Upper lobe of left lung (tissue), 6 donors: ENCODE results near the gene MFSD12. TPM values are rescaled to one million over a fixed set of nuclear protein-coding genes. Genes with fewer than 3 reads are reported as not detected.

Experiments
- ATAC-seq, 2 donors: fragments of 200-7000 bp; cut with Tn5 transposase; one replicate each; pipeline ENCODE4 v1.9.1; 2022; ENCODE audit warnings: mild to moderate bottlenecking in 2 of 2, moderate library complexity in 2 of 2; ENCODE audit not compliant: low FRiP score in 2 of 2
- DNase-seq, 2 donors: peaks; one replicate each; pipeline ENCODE4 v3.0.0-alpha.2; 2019 to 2020
- H3K27ac ChIP-seq, 4 donors: fragments of 200-600 bp; sonication (generic); one replicate each; pipeline ENCODE4 v1.5.1; 2016 to 2019
- H3K27me3 ChIP-seq, 4 donors: fragments of 200-600 bp; sonication (generic); one replicate each; pipeline ENCODE4 v1.5.1; 2017 to 2019
- H3K36me3 ChIP-seq, 4 donors: fragments of 200-600 bp; sonication (generic); one replicate each; pipeline ENCODE4 v1.5.1; 2016 to 2019
- H3K4me1 ChIP-seq, 4 donors: fragments of 200-600 bp; sonication (generic); one replicate each; pipeline ENCODE4 v1.5.1; 2018 to 2019
- H3K4me3 ChIP-seq, 4 donors: fragments of 200-600 bp; sonication (generic); one replicate each; pipeline ENCODE4 v1.5.1; 2017 to 2019; ENCODE audit warnings: mild to moderate bottlenecking in 2 of 4, moderate library complexity in 1 of 4
- H3K9me3 ChIP-seq, 4 donors: fragments of 200-600 bp; sonication (generic); one replicate each; pipeline ENCODE4 v1.5.1; 2018 to 2019
- EP300 ChIP-seq, 4 donors: sonication (generic); formaldehyde crosslinking; IDR thresholded peaks; one replicate each; pipeline ENCODE4 v1.5.1; 2017; ENCODE audit warnings: antibody characterized with exemption in 4 of 4, control low read depth in 2 of 4
- POLR2A ChIP-seq, 4 donors: fragments of 450-650 bp; IDR thresholded peaks; one replicate each; pipeline ENCODE4 v1.5.1; 2016 to 2017; ENCODE audit warnings: antibody characterized with exemption in 4 of 4, mild to moderate bottlenecking in 2 of 4
- POLR2AphosphoS5 ChIP-seq, 2 donors: sonication (generic); formaldehyde crosslinking; IDR thresholded peaks; one replicate each; pipeline ENCODE4 v1.5.1; 2017; ENCODE audit warnings: antibody characterized with exemption in 2 of 2
- WGBS, 2 donors: methylation state at CpG; one replicate each; pipeline ENCODE4 v1.1.5; 2017 to 2018; 5-methylcytosine and 5-hydroxymethylcytosine counted together
- total RNA-seq, 6 donors: library from RNA; depleted of rRNA in 4 of 6; stranded (reverse); fragments of >200 nt in 4 of 6; gene quantifications; one replicate each; pipeline versions ENCODE4 v1.1.0 to v1.2.1, GENCODE V29; 2016 to 2021
- TF ChIP-seq, protein P1 (sequence below), 6 experiments: fragments of 450-650 bp in 4 of 6; fragments of 200-600 bp in 2 of 6; sonication (generic) in 2 of 6; IDR thresholded peaks; one replicate each; pipeline ENCODE4 v1.5.1; 2016 to 2019; ENCODE audit warnings: antibody characterized with exemption in 6 of 6
- donor health status: DM: no; HTN: no; CAD: no; lungs with moderate emphysema.
- donor health status: DM: no; HTN: yes; CAD: no; lungs with severe emphysema.

Gene MFSD12
- total RNA-seq, 6 donors from 2014 or later, result 44.2 to 178 (median 96.0) TPM

DNA sequence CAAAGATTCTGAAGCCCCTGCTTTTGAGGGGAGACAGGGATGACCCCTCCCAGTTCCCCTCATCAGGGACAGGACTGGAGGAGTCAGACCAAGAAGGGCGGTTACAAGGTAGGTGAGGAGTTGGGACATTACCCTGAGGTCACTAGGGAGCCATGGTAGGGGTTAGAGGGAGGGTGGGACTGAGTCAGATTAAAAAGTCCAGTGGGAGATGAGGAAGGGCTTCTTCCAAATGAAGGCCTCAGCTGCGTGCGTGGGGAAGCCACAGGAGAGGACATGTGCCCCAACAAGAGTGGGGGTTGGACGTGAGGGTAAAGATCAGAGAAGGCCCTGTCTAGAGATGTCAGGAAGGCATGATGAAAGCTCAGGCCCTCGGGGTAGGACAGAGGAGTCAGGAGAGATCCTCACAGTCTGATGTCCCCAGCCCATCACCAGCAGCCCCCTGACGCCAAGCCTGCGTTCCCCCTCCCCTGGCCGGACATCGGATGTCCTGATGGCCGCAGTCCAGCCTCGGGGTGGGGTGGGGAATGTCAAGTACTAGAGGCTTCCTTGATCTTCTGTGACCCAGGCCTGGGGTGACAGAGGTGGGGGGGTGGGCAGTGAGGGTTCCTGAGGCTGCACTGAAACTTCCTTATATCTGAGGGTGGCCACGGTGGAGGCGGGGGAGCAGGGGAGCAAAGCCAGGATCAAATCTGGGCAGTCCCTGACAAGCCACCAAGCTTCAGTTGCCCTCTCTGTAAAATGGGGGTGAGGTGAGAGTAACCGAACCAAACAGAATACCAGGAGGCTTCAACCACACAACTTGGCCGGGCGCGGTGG, 6.5 kb upstream of the MFSD12 start:
- H3K36me3 ChIP-seq, result no peaks in the 10 kb centered on the region
- no peaks in the 10 kb centered on the region for H3K9me3 ChIP-seq
- 65 to 72% methylated on average over 12 to 17 of the region's 17 CpGs for WGBS, 2 donors
- no peak overlapping the region for H3K4me3 ChIP-seq
- no peaks in the 10 kb centered on the region for H3K4me1 ChIP-seq
- peak overlapping the region in 1 of 4 donors; percentile 46 for H3K27ac ChIP-seq
- ATAC-seq (no peak), DNase-seq (no peak)
- no peaks in the 10 kb centered on the region for H3K27me3 ChIP-seq
- TF ChIP-seq, protein P1, sequence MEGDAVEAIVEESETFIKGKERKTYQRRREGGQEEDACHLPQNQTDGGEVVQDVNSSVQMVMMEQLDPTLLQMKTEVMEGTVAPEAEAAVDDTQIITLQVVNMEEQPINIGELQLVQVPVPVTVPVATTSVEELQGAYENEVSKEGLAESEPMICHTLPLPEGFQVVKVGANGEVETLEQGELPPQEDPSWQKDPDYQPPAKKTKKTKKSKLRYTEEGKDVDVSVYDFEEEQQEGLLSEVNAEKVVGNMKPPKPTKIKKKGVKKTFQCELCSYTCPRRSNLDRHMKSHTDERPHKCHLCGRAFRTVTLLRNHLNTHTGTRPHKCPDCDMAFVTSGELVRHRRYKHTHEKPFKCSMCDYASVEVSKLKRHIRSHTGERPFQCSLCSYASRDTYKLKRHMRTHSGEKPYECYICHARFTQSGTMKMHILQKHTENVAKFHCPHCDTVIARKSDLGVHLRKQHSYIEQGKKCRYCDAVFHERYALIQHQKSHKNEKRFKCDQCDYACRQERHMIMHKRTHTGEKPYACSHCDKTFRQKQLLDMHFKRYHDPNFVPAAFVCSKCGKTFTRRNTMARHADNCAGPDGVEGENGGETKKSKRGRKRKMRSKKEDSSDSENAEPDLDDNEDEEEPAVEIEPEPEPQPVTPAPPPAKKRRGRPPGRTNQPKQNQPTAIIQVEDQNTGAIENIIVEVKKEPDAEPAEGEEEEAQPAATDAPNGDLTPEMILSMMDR (IDR thresholded peaks at IDR 0.05), result no peak
- TF ChIP-seq EP300 (IDR thresholded peaks at IDR 0.05), result no peak
- no peak for TF ChIP-seq POLR2AphosphoS5 (IDR thresholded peaks at IDR 0.05)
- TF ChIP-seq POLR2A (IDR thresholded peaks at IDR 0.05), result no peak

DNA sequence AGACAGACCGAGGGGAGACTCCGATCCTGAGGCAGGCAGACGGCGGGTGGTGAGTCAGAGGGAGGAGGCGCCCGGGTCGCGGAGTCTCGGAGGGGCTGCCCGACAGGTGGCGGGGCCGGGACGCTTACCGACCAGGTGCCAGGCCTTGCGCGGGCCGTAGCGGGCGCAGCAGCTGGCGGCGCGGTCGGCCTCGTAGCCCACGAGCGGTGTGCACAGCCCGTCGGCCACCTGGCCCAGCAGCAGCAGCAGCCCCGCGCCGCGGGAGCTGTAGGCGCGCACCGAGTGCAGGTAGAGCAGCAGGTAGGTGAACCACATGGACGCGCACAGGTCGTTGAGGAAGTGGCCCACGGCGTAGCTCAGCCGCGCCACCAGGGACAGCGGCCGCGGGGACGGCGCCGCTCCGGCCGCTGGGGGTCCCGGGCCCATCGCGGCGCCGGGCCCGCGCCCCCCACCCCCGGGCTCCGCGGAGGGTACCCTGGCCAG, 367 bp downstream of the MFSD12 start:
- peak overlapping the region; percentile 35 to 89 (median 84) for H3K27ac ChIP-seq
- no peaks in the 10 kb centered on the region for H3K36me3 ChIP-seq
- peak in 1 of 2 donors; percentile 27 for ATAC-seq
- H3K9me3 ChIP-seq, result no peaks in the 10 kb centered on the region
- 1% methylated on average over 19 of the region's 60 CpGs; no CpG with 5 or more reads in 1 of the 2 donors for WGBS, 2 donors
- peak; percentile 49 to 90 for DNase-seq
- H3K4me3 ChIP-seq, result peak overlapping the region; percentile 89 to 99 (median 98)
- H3K27me3 ChIP-seq, result no peaks in the 10 kb centered on the region
- no peak for TF ChIP-seq POLR2A (IDR thresholded peaks at IDR 0.05)
- no peak for TF ChIP-seq EP300 (IDR thresholded peaks at IDR 0.05)
- TF ChIP-seq, protein P1 (IDR thresholded peaks at IDR 0.05), result peak in 4 of 6 experiments; percentile 34 to 59 (median 46)
- TF ChIP-seq POLR2AphosphoS5 (IDR thresholded peaks at IDR 0.05), result no peak
- peaks cover 21 to 48% (median 39%) of the 10 kb centered on the region in 4 donors for H3K4me1 ChIP-seq

DNA sequence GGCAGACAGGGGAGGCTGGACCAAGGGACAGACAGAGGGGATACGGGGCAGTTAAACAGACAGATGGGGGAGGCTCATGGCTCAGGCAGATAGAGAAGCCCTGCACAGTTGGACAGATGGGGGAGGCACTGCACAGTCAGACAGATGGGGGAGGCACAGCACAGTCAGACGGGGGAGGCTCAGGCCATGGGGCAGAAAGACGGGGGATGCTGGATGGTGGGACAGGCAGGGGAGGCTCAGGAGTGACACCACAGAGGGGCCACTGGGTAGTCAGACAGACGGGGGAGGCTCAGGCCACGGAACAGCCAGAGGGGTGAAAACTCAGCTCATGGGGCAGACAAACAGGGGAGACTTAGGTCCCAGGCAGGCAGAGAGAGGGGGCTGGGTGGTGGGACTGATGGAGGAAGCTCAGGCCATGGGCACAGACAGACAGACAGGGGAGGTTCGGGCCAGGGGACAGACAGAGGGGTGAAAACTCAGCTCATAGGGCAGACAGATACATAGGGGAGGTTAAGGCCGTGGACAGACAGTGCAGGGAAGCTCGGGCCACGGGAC, 886 bp downstream of the MFSD12 start:
- Histone ChIP-seq H3K4me1 (peaks cover 21 to 48% (median 39%) of the 10 kb centered on the region in 4 donors), H3K9me3 (no peaks in the 10 kb centered on the region), H3K36me3 (no peaks in the 10 kb centered on the region), H3K27ac (peak overlapping the region; percentile 35 to 89 (median 84)), H3K4me3 (peak overlapping the region; percentile 89 to 99 (median 98)), H3K27me3 (no peaks in the 10 kb centered on the region)
- no peak for DNase-seq
- WGBS, 2 donors, result 28 to 40% methylated on average over 6 to 9 of the region's 9 CpGs
- no peak for ATAC-seq
- TF ChIP-seq, protein P1 (IDR thresholded peaks at IDR 0.05), result no peak
- TF ChIP-seq EP300 (IDR thresholded peaks at IDR 0.05), result no peak
- no peak for TF ChIP-seq POLR2AphosphoS5 (IDR thresholded peaks at IDR 0.05)
- no peak for TF ChIP-seq POLR2A (IDR thresholded peaks at IDR 0.05)

DNA sequence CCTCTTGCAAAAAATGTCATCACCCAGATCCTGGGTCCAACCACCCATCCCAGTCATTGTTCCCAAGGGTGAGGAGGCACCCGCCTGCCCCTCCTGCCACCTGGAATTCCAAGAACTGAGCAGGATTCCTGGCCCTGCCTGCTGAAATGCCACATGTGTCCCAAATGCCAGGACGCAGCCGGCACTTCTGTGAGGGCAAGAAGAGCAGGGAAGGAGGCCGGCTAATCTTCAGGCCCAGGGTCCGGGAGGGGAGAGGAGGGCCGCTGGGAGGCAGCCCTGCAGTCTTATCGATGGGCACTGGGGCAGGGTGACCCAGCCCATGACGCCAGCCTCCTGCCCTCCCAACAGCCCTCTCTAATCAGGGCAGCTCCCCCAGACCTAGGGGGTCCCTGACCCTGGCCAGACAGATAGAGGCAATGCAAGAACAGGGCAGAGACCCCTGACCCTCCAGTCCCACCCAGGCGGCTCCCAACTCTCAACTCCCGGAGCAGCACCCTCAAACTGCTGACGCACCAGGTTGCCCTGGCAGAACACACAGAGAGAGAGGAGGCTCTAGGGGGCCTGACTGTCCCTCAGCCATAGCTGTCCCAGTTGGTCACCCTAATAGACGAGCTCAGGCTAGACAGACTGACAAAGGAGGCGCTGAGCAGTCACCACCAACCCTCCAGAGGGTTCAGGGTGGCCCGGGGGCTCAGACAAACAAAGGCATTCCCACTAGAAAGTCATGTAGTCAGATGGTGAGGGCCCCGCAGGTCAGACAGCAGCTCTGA, 1.5 kb downstream of the MFSD12 start:
- DNase-seq (no peak), ATAC-seq (no peak)
- Histone ChIP-seq H3K36me3 (peaks cover 0 to under 1% (median 0%) of the 10 kb centered on the region in 4 donors), H3K9me3 (no peaks in the 10 kb centered on the region), H3K27ac (peak overlapping the region in 2 of 4 donors; percentile 88 to 89), H3K4me1 (peaks cover 21 to 48% (median 39%) of the 10 kb centered on the region in 4 donors), H3K27me3 (no peaks in the 10 kb centered on the region), H3K4me3 (peak overlapping the region in 3 of 4 donors; percentile 98 to 99 (median 99))
- TF ChIP-seq, protein P1 (IDR thresholded peaks at IDR 0.05), result no peak
- no peak for TF ChIP-seq EP300 (IDR thresholded peaks at IDR 0.05)
- TF ChIP-seq POLR2A (IDR thresholded peaks at IDR 0.05), result no peak
- no peak for TF ChIP-seq POLR2AphosphoS5 (IDR thresholded peaks at IDR 0.05)
- WGBS, 2 donors, result 74 to 79% methylated on average over 7 to 12 of the region's 15 CpGs
